HAP-1 (cell line): ENCODE measurements around the gene MYCBP2.

Source experiments
- DNase-seq, 2 experiments: peaks; one replicate each; pipeline ENCODE4 v3.0.0-alpha.2; 2016 to 2020; ENCODE audit warnings: low spot score in 2 of 2
- H3K27me3 ChIP-seq: fragments of 250-450 bp; sonication (Bioruptor Pico); 2 replicates; pipeline ENCODE4 v1.5.1; 2020; ENCODE audit warnings: low read depth, mild to moderate bottlenecking, moderate library complexity
- H3K36me3 ChIP-seq: fragments of 250-450 bp; sonication (Bioruptor Pico); replicated peaks from 2 replicates; pipeline ENCODE4 v1.5.1; 2020; ENCODE audit warnings: mild to moderate bottlenecking
- H3K4me1 ChIP-seq: fragments of 250-450 bp; sonication (Bioruptor Pico); 2 replicates; pipeline ENCODE4 v1.5.1; 2020; ENCODE audit warnings: mild to moderate bottlenecking
- H3K4me3 ChIP-seq: fragments of 250-450 bp; sonication (Bioruptor Pico); 2 replicates; pipeline ENCODE4 v1.5.1; 2020; ENCODE audit warnings: mild to moderate bottlenecking, moderate library complexity
- H3K9me3 ChIP-seq: fragments of 250-450 bp; sonication (Bioruptor Pico); 2 replicates; pipeline ENCODE4 v1.5.1; 2020; ENCODE audit warnings: mild to moderate bottlenecking, moderate library complexity
- in situ Hi-C: fragments of 300-500 bp; cut with MboI; formaldehyde crosslinking; loops from 3 replicates; pipeline ENCODE4 v1.14.3; 2020; ENCODE audit warnings: low sequenced_read_pairs, inconsistent platforms, mixed read lengths

Gene MYCBP2

GRCh38 chr13:77326905-77327604, at the start of gene MYCBP2:
Gene MYCBP2, minus strand, starts transcription at chr13:77327094. Its CDS starts 319 bp downstream, at chr13:77326775.
- Histone ChIP-seq H3K4me1 (peaks cover 37% of the 10 kb centered on the region), H3K4me3 (peak within 1 kb of the TSS; percentile 71), H3K36me3 (no peaks in the 10 kb centered on the region), H3K27me3 (no peaks in the 10 kb centered on the region), H3K9me3 (no peaks in the 10 kb centered on the region)
- in situ Hi-C loops = loop anchor here (5.0 kb wide), 1 partner anchor 150 kb away; no protein-coding TSS in a partner anchor
- DNase-seq = peak; percentile 96 to 99

GRCh38 chr13:77375560-77376108, 48.7 kb upstream of the MYCBP2 start:
- peak; percentile 47 to 78 for DNase-seq
- Histone ChIP-seq H3K4me3 (no peak overlapping the region), H3K36me3 (no peaks in the 10 kb centered on the region), H3K4me1 (peaks cover 44% of the 10 kb centered on the region), H3K27me3 (no peaks in the 10 kb centered on the region), H3K9me3 (no peaks in the 10 kb centered on the region)
- in situ Hi-C loops = no loop called here

- peak; percentile 33 to 34 for DNase-seq
- no peaks in the 10 kb centered on the region for H3K27me3 ChIP-seq
- H3K4me1 ChIP-seq = peaks cover 44% of the 10 kb centered on the region
- no peaks in the 10 kb centered on the region for H3K9me3 ChIP-seq
- no peak overlapping the region for H3K4me3 ChIP-seq
- in situ Hi-C loops = no loop called here
- no peaks in the 10 kb centered on the region for H3K36me3 ChIP-seq
Measured at GRCh38 chr13:77374786-77375185, 47.9 kb upstream of the MYCBP2 start.

GRCh38 chr13:77374339-77374738, 47.4 kb upstream of the MYCBP2 start:
- no peaks in the 10 kb centered on the region for H3K36me3 ChIP-seq
- in situ Hi-C loops = no loop called here
- H3K4me1 ChIP-seq = peaks cover 44% of the 10 kb centered on the region
- no peak overlapping the region for H3K4me3 ChIP-seq
- no peaks in the 10 kb centered on the region for H3K27me3 ChIP-seq
- DNase-seq = peak in 1 of 2 experiments; percentile 58
- H3K9me3 ChIP-seq = no peaks in the 10 kb centered on the region

- DNase-seq = peak in 1 of 2 experiments; percentile 94
- Histone ChIP-seq H3K27me3 (no peaks in the 10 kb centered on the region), H3K9me3 (no peaks in the 10 kb centered on the region), H3K4me1 (peaks cover 42% of the 10 kb centered on the region), H3K4me3 (no peak overlapping the region), H3K36me3 (no peaks in the 10 kb centered on the region)
- in situ Hi-C loops = no loop called here
Measured at GRCh38 chr13:77373502-77373901, 46.6 kb upstream of the MYCBP2 start.

- Histone ChIP-seq H3K27me3 (no peaks in the 10 kb centered on the region), H3K4me1 (peaks cover 42% of the 10 kb centered on the region), H3K9me3 (no peaks in the 10 kb centered on the region), H3K4me3 (no peak overlapping the region), H3K36me3 (no peaks in the 10 kb centered on the region)
- in situ Hi-C loops = no loop called here
- DNase-seq = no peak
Measured at GRCh38 chr13:77372275-77372674, 45.4 kb upstream of the MYCBP2 start.

GRCh38 chr13:77370888-77371287, 44.0 kb upstream of the MYCBP2 start:
- in situ Hi-C loops = no loop called here
- H3K4me1 ChIP-seq = peaks cover 33% of the 10 kb centered on the region
- no peaks in the 10 kb centered on the region for H3K36me3 ChIP-seq
- DNase-seq = no peak
- no peaks in the 10 kb centered on the region for H3K27me3 ChIP-seq
- H3K9me3 ChIP-seq = no peaks in the 10 kb centered on the region
- H3K4me3 ChIP-seq = no peak overlapping the region

GRCh38 chr13:77362166-77362565, 35.3 kb upstream of the MYCBP2 start:
- in situ Hi-C loops = no loop called here
- H3K4me3 ChIP-seq = no peak overlapping the region
- H3K9me3 ChIP-seq = no peaks in the 10 kb centered on the region
- no peak for DNase-seq
- H3K27me3 ChIP-seq = no peaks in the 10 kb centered on the region
- H3K36me3 ChIP-seq = no peaks in the 10 kb centered on the region
- H3K4me1 ChIP-seq = no peaks in the 10 kb centered on the region; the same call in 1 of the 2 replicates

- in situ Hi-C loops = no loop called here
- H3K4me3 ChIP-seq = no peak overlapping the region
Measured at GRCh38 chr13:77360032-77360685, 33.3 kb upstream of the MYCBP2 start.

GRCh38 chr13:77359171-77359570, 32.3 kb upstream of the MYCBP2 start:
- H3K4me3 ChIP-seq = no peak overlapping the region
- H3K4me1 ChIP-seq = no peaks in the 10 kb centered on the region; the same call in 1 of the 2 replicates
- H3K36me3 ChIP-seq = no peaks in the 10 kb centered on the region
- H3K9me3 ChIP-seq = no peaks in the 10 kb centered on the region
- no peak for DNase-seq
- in situ Hi-C loops = no loop called here
- H3K27me3 ChIP-seq = no peaks in the 10 kb centered on the region

More at GRCh38 chr13:77360032-77360685, 33.3 kb upstream of the MYCBP2 start:
- Histone ChIP-seq H3K27me3 (no peaks in the 10 kb centered on the region), H3K4me1 (no peaks in the 10 kb centered on the region; the same call in 1 of the 2 replicates), H3K36me3 (no peaks in the 10 kb centered on the region), H3K9me3 (no peaks in the 10 kb centered on the region)
- DNase-seq = no peak

GRCh38 chr13:77358001-77358400, 31.1 kb upstream of the MYCBP2 start:
- Histone ChIP-seq H3K27me3 (no peaks in the 10 kb centered on the region), H3K4me1 (no peaks in the 10 kb centered on the region; the same call in 1 of the 2 replicates), H3K4me3 (no peak overlapping the region), H3K36me3 (no peaks in the 10 kb centered on the region), H3K9me3 (no peaks in the 10 kb centered on the region)
- in situ Hi-C loops = no loop called here
- DNase-seq = no peak

- H3K4me1 ChIP-seq = no peaks in the 10 kb centered on the region; the same call in 1 of the 2 replicates
- H3K36me3 ChIP-seq = no peaks in the 10 kb centered on the region
- DNase-seq = no peak
- H3K27me3 ChIP-seq = no peaks in the 10 kb centered on the region
- H3K4me3 ChIP-seq = no peak overlapping the region
- in situ Hi-C loops = no loop called here
- no peaks in the 10 kb centered on the region for H3K9me3 ChIP-seq
Measured at GRCh38 chr13:77356155-77356554, 29.3 kb upstream of the MYCBP2 start.

- no peaks in the 10 kb centered on the region for H3K9me3 ChIP-seq
- in situ Hi-C loops = no loop called here
- DNase-seq = no peak
Measured at GRCh38 chr13:77353995-77354394, 27.1 kb upstream of the MYCBP2 start.

GRCh38 chr13:77351315-77351714, 24.4 kb upstream of the MYCBP2 start:
- Histone ChIP-seq H3K4me1 (no peaks in the 10 kb centered on the region), H3K4me3 (no peak overlapping the region), H3K9me3 (no peaks in the 10 kb centered on the region), H3K36me3 (no peaks in the 10 kb centered on the region), H3K27me3 (no peaks in the 10 kb centered on the region)
- no peak for DNase-seq
- in situ Hi-C loops = no loop called here

More at GRCh38 chr13:77353995-77354394, 27.1 kb upstream of the MYCBP2 start:
- no peak overlapping the region for H3K4me3 ChIP-seq
- H3K27me3 ChIP-seq = no peaks in the 10 kb centered on the region
- H3K36me3 ChIP-seq = no peaks in the 10 kb centered on the region
- no peaks in the 10 kb centered on the region; the same call in 1 of the 2 replicates for H3K4me1 ChIP-seq
